ENCODE data around the gene SMYD3. TPM values are rescaled to one million over a fixed set of nuclear protein-coding genes. Genes with fewer than 3 reads are reported as not detected.

SMYD3 gene
- total RNA-seq, 1 experiment from 2014 or later = 35.1 TPM

- no peak overlapping the region for H3K27ac Mint-ChIP-seq (ENCODE audit: unreplicated experiment)
- H3K27me3 Mint-ChIP-seq (ENCODE audit: unreplicated experiment) = no peaks in the 10 kb centered on the region
- TF ChIP-seq CTCF (IDR thresholded peaks at IDR 0.05; ENCODE audit: unreplicated experiment) = no peak
- intact Hi-C loops (cut with micrococcal nuclease; ENCODE audit: unreplicated experiment) = no loop called here
- CTCF ChIA-PET = interaction anchor here (1.1 kb wide), 1 partner anchor 9 kb away, joined by 3 read pairs; no protein-coding TSS in a partner anchor
- no peak for DNase-seq
- H3K4me1 Mint-ChIP-seq (ENCODE audit: low read depth, unreplicated experiment) = no peaks in the 10 kb centered on the region
- H3K36me3 Mint-ChIP-seq (ENCODE audit: insufficient read depth, unreplicated experiment) = no peaks in the 10 kb centered on the region
- no peak overlapping the region for H3K4me3 Mint-ChIP-seq (ENCODE audit: low read depth, unreplicated experiment)
- no TSS peak for BruUV-seq (replicated peaks)
- no peaks in the 10 kb centered on the region for H3K9me3 Mint-ChIP-seq (ENCODE audit: low read depth, unreplicated experiment)
Measured at GRCh38 chr1:246384616-246385015, 122.5 kb downstream of the SMYD3 start.

GRCh38 chr1:246383791-246384190, 123.3 kb downstream of the SMYD3 start:
- no TSS peak for BruUV-seq (replicated peaks)
- no peak overlapping the region for H3K4me3 Mint-ChIP-seq (ENCODE audit: low read depth, unreplicated experiment)
- no peak overlapping the region for H3K27ac Mint-ChIP-seq (ENCODE audit: unreplicated experiment)
- H3K36me3 Mint-ChIP-seq (ENCODE audit: insufficient read depth, unreplicated experiment) = no peaks in the 10 kb centered on the region
- CTCF ChIA-PET = interaction anchor here (0.8 to 1.1 kb wide), 2 partner anchors 10 to 96 kb away, joined by 3 to 6 read pairs; no protein-coding TSS in a partner anchor
- no peaks in the 10 kb centered on the region for H3K4me1 Mint-ChIP-seq (ENCODE audit: low read depth, unreplicated experiment)
- no peak for TF ChIP-seq CTCF (IDR thresholded peaks at IDR 0.05; ENCODE audit: unreplicated experiment)
- DNase-seq = no peak
- H3K27me3 Mint-ChIP-seq (ENCODE audit: unreplicated experiment) = no peaks in the 10 kb centered on the region
- H3K9me3 Mint-ChIP-seq (ENCODE audit: low read depth, unreplicated experiment) = no peaks in the 10 kb centered on the region
- intact Hi-C loops (cut with micrococcal nuclease; ENCODE audit: unreplicated experiment) = no loop called here

- BruUV-seq (replicated peaks) = no TSS peak
- H3K4me1 Mint-ChIP-seq (ENCODE audit: low read depth, unreplicated experiment) = no peaks in the 10 kb centered on the region
- H3K27me3 Mint-ChIP-seq (ENCODE audit: unreplicated experiment) = no peaks in the 10 kb centered on the region
- no peaks in the 10 kb centered on the region for H3K9me3 Mint-ChIP-seq (ENCODE audit: low read depth, unreplicated experiment)
- no peak overlapping the region for H3K4me3 Mint-ChIP-seq (ENCODE audit: low read depth, unreplicated experiment)
- no peak for DNase-seq
- H3K27ac Mint-ChIP-seq (ENCODE audit: unreplicated experiment) = no peak overlapping the region
- no peak for TF ChIP-seq CTCF (IDR thresholded peaks at IDR 0.05; ENCODE audit: unreplicated experiment)
- intact Hi-C loops (cut with micrococcal nuclease; ENCODE audit: unreplicated experiment) = no loop called here
- CTCF ChIA-PET = no interaction called here
- no peaks in the 10 kb centered on the region for H3K36me3 Mint-ChIP-seq (ENCODE audit: insufficient read depth, unreplicated experiment)
Measured at GRCh38 chr1:246383239-246383589, 123.9 kb downstream of the SMYD3 start.

GRCh38 chr1:246382589-246383238, 124.4 kb downstream of the SMYD3 start:
- Mint-ChIP-seq H3K9me3 (ENCODE audit: low read depth, unreplicated experiment) (no peaks in the 10 kb centered on the region), H3K27me3 (ENCODE audit: unreplicated experiment) (no peaks in the 10 kb centered on the region), H3K4me3 (ENCODE audit: low read depth, unreplicated experiment) (no peak overlapping the region), H3K36me3 (ENCODE audit: insufficient read depth, unreplicated experiment) (no peaks in the 10 kb centered on the region), H3K27ac (ENCODE audit: unreplicated experiment) (no peak overlapping the region), H3K4me1 (ENCODE audit: low read depth, unreplicated experiment) (no peaks in the 10 kb centered on the region)
- no peak for DNase-seq
- intact Hi-C loops (cut with micrococcal nuclease; ENCODE audit: unreplicated experiment) = no loop called here
- BruUV-seq (replicated peaks) = no TSS peak
- CTCF ChIA-PET = interaction anchor here (0.6 kb wide), 1 partner anchor 29 kb away, joined by 4 read pairs; no protein-coding TSS in a partner anchor
- TF ChIP-seq CTCF (IDR thresholded peaks at IDR 0.05; ENCODE audit: unreplicated experiment) = no peak
